K562 (cell line): ENCODE measurements around the gene TMCC2. TPM values are rescaled to one million over a fixed set of nuclear protein-coding genes. Genes with fewer than 3 reads are reported as not detected.

Experiments
- HMGN3 ChIP-seq: IDR thresholded peaks from 2 replicates; pipeline ENCODE4 v1.6.1; 2011; ENCODE audit warnings: borderline replicate concordance, low read depth, mild to moderate bottlenecking, mixed read lengths, low read length; ENCODE audit not compliant: insufficient read length; ENCODE audit errors: extremely low read depth
- LEF1 ChIP-seq: fragments of 450-650 bp; IDR thresholded peaks from 2 replicates; pipeline ENCODE4 v1.6.1; 2016; ENCODE audit warnings: mild to moderate bottlenecking
- MLX ChIP-seq, 2 experiments: fragments of 450-650 bp in 1 of 2; sonication (generic) in 1 of 2; formaldehyde crosslinking; conservative IDR thresholded peaks; 2 replicates each; pipeline versions ENCODE4 v1.4.0 to v1.8.1; 2020 to 2022; ENCODE audit warnings: mild to moderate bottlenecking in 1 of 2, missing genetic modification reagents in 1 of 2
- MXI1 ChIP-seq: IDR thresholded peaks from 2 replicates; pipeline ENCODE4 v1.6.1; 2011; ENCODE audit warnings: low read depth, mild to moderate bottlenecking, improper control_type of control experiment, low read length
- NR2F6 ChIP-seq: fragments of 450-650 bp; formaldehyde crosslinking; IDR thresholded peaks from 2 replicates; pipeline ENCODE4 v1.4.0; 2020; ENCODE audit warnings: mild to moderate bottlenecking
- RBBP5 ChIP-seq: fragments of 200-600 bp; sonication (generic); IDR thresholded peaks from 2 replicates; pipeline ENCODE4 v1.6.1; 2012; ENCODE audit warnings: borderline replicate concordance, mild to moderate bottlenecking, low read length, control low read depth, inconsistent platforms; ENCODE audit not compliant: insufficient read depth, poor library complexity, severe bottlenecking
- TARDBP ChIP-seq: fragments of 450-650 bp; IDR thresholded peaks from 2 replicates; pipeline ENCODE4 v1.6.1; 2016
- THRB ChIP-seq: fragments of 450-650 bp; formaldehyde crosslinking; conservative IDR thresholded peaks from 2 replicates; pipeline ENCODE4 v1.4.0; 2022; ENCODE audit warnings: mild to moderate bottlenecking, missing genetic modification characterization
- ZNF282 ChIP-seq: sonication (generic); formaldehyde crosslinking; IDR thresholded peaks from 2 replicates; pipeline ENCODE4 v1.8.1; 2023; ENCODE audit warnings: missing genetic modification reagents
- polyA plus RNA-seq, 8 experiments: library from polyadenylated mRNA; depleted of rRNA in 4 of 8; stranded (reverse) in 5 of 8; unstranded in 3 of 8; fragments of >200 nt; fragmentation: Nextera tagmentation in 2 of 8; fragmentation: Illumina TruSeq in 1 of 8; extraction: Ambion mirVana in 2 of 8; extraction: Trizol in 1 of 8; gene quantifications; 2 replicates each; pipeline versions ENCODE4 v1.2.1 to v1.2.3, GENCODE V29; 2011 to 2014; ENCODE audit warnings: inconsistent platforms in 1 of 8, missing spikeins in 1 of 8
- total RNA-seq, 7 experiments: library from RNA; depleted of rRNA in 6 of 7; stranded (reverse); fragments of >200 nt in 6 of 7; fragmentation: Illumina TruSeq in 2 of 7; extraction: Trizol in 2 of 7; gene quantifications; 2 replicates each; pipeline versions ENCODE4 v1.2.1 to v1.2.3, GENCODE V29; 2011 to 2021; ENCODE audit warnings: low replicate concordance in 1 of 7
- TF ChIP-seq, protein P1 (sequence below), 2 experiments: fragments of 450-650 bp; IDR thresholded peaks; 2 replicates each; pipeline ENCODE4 v1.6.1; 2016; ENCODE audit warnings: mild to moderate bottlenecking in 2 of 2, borderline replicate concordance in 1 of 2, low read depth in 1 of 2, moderate library complexity in 1 of 2

TMCC2 gene
- total and polyA plus RNA-seq, 9 of the 15 experiments (the other 6 are each of a cell fraction or from before 2014, with no cell fraction given) = 0.06 to 1.8 (median 0.98) TPM

DNA sequence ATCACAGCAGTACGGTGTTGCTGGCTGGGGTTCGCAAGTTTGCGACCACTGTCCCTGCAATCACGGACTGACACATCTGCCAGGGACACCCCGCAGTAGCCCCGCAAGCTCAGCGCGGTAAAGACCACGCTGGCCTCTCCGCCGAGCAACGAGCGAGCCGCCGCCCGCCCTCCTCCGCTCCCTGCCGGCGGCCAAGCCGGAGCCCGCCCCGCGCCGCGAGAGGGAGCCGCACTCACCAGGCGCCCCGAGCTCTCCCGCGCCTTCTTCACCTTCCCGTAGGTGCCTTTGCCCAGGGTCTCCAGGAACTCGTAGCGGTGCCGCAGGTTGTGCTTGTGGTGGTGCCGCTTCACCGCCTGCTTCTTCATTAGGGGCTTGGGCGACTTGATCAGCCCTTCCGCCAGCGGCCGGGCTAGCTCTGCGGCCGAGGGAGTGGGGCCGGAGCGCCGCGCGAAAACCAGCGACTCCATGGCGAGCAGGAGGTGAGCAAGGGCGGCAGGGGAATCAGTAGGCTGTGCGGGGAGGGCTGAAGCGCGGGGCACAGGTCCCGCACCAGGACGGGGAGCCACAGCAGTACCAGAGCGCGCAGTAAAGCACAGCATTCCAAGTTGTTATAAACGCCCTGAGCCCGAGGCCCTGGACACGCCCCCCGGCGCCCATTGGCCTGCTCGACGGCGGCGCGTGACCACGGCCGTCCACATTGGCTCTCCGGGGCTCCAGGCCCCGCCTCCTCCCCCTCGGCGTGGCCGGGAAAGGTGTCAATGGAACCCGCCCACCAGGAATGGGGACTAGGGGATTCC, 93.6 kb downstream of the TMCC2 start, which contains the start of gene NUAK2 (continued):
- TF ChIP-seq RBBP5 = peak; percentile 63
- TF ChIP-seq TARDBP = no peak
- TF ChIP-seq, protein P1, sequence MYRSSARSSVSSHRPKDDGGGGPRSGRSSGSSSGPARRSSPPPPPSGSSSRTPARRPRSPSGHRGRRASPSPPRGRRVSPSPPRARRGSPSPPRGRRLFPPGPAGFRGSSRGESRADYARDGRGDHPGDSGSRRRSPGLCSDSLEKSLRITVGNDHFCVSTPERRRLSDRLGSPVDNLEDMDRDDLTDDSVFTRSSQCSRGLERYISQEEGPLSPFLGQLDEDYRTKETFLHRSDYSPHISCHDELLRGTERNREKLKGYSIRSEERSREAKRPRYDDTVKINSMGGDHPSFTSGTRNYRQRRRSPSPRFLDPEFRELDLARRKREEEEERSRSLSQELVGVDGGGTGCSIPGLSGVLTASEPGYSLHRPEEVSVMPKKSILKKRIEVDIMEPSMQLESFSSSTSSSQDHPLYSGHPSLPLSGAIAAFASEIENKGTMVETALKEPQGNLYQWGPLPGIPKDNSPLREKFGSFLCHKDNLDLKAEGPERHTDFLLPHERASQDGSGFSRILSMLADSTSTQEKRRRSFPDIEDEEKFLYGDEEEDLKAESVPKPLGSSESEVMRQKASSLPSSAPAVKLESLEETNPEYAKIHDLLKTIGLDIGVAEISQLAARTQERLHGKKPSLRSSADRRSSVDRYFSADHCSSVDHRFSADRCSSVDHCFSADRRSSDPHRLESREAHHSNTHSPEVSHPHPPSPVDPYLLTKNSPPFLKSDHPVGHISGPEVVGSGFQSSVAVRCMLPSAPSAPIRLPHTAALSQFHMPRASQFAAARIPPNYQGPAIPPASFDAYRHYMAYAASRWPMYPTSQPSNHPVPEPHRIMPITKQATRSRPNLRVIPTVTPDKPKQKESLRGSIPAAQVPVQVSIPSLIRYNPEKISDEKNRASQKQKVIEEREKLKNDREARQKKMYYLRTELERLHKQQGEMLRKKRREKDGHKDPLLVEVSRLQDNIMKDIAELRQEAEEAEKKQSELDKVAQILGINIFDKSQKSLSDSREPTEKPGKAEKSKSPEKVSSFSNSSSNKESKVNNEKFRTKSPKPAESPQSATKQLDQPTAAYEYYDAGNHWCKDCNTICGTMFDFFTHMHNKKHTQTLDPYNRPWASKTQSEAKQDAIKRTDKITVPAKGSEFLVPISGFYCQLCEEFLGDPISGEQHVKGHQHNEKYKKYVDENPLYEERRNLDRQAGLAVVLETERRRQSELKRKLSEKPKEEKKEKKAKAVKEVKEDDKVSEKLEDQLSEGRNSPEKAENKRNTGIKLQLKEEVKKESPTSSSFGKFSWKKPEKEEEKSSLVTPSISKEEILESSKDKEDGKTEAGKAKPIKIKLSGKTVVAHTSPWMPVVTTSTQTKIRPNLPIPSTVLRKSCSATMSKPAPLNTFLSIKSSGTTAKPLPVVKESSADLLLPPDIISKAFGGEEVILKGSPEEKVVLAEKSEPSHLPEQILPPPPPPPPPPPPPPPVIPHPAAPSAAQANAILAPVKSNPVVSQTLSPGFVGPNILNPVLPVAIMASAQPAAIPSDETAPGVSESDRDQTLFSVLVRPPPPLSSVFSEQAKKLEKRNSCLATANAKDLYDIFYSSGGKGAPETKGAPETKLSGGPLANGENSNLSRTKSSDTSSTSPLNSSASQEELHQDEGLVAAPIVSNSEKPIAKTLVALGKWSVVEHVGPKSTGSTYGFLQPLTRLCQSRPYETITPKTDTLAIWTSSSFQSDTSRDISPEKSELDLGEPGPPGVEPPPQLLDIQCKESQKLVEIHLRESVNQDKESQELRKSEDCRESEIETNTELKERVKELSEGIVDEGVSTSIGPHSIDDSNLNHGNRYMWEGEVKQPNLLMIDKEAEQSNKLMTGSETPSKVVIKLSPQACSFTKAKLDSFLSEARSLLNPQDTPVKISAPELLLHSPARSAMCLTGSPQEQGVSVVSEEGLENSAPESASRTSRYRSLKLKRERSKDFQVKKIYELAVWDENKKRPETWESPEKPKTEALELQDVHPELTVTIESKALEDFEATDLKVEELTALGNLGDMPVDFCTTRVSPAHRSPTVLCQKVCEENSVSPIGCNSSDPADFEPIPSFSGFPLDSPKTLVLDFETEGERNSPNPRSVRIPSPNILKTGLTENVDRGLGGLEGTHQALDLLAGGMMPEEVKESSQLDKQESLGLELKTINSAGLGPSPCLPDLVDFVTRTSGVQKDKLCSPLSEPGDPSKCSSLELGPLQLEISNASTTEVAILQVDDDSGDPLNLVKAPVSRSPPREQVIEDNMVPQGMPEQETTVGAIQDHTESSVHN (IDR thresholded peaks at IDR 0.05; ENCODE audit: borderline replicate concordance in 1 of 2, low read depth in 1 of 2) = no peak
- TF ChIP-seq HMGN3 = no peak
- no peak for TF ChIP-seq LEF1
- TF ChIP-seq ZNF282 (CRISPR knock-in tag) = peak; percentile 28; the same call in 1 of the 2 replicates
- TF ChIP-seq MLX (CRISPR knock-in tag; conservative IDR thresholded peaks at IDR 0.05) = no peak
- TF ChIP-seq MXI1 = no peak
- no peak for TF ChIP-seq NR2F6 (CRISPR knock-in tag)
- 0 out of 2 replicates have a peak, but pooled peaks have one; percentile 48 for TF ChIP-seq THRB
